ENCODE measurements around the gene SECISBP2.

SECISBP2 gene

GRCh38 chr9:89383030-89383720 lies 64.9 kb downstream of the SECISBP2 start:
- no peak for DNase-seq

- no peak for DNase-seq
These were observed 65.5 kb downstream of the SECISBP2 start for GRCh38 chr9:89383721-89384300.

GRCh38 chr9:89384783-89385182 lies 66.5 kb downstream of the SECISBP2 start:
- DNase-seq: no peak

- DNase-seq: no peak
These were observed 67.9 kb downstream of the SECISBP2 start for GRCh38 chr9:89386206-89386605.

GRCh38 chr9:89386797-89387196 lies 68.5 kb downstream of the SECISBP2 start:
- DNase-seq: no peak

GRCh38 chr9:89387197-89387849 lies 69.0 kb downstream of the SECISBP2 start:
- DNase-seq: no peak

GRCh38 chr9:89388084-89388867 lies 70.0 kb downstream of the SECISBP2 start:
- DNase-seq: no peak

GRCh38 chr9:89388868-89389177 lies 70.5 kb downstream of the SECISBP2 start:
- DNase-seq: no peak

GRCh38 chr9:89390068-89390555 lies 71.8 kb downstream of the SECISBP2 start:
- DNase-seq: no peak

GRCh38 chr9:89390578-89391116 lies 72.3 kb downstream of the SECISBP2 start:
- no peak for DNase-seq

GRCh38 chr9:89391585-89391984 lies 73.3 kb downstream of the SECISBP2 start:
- no peak for DNase-seq

- no peak for DNase-seq
These were observed 76.1 kb downstream of the SECISBP2 start for GRCh38 chr9:89394412-89394811.

GRCh38 chr9:89395931-89396710 lies 77.8 kb downstream of the SECISBP2 start:
- DNase-seq: no peak

GRCh38 chr9:89397471-89397870 lies 79.2 kb downstream of the SECISBP2 start:
- DNase-seq: no peak

- no peak for DNase-seq
These were observed 80.3 kb downstream of the SECISBP2 start for GRCh38 chr9:89398621-89399020.

GRCh38 chr9:89400403-89401116 lies 82.3 kb downstream of the SECISBP2 start:
- no peak for DNase-seq

- DNase-seq: no peak
These were observed 84.6 kb downstream of the SECISBP2 start for GRCh38 chr9:89402695-89403427.

- DNase-seq: no peak
These were observed 85.8 kb downstream of the SECISBP2 start for GRCh38 chr9:89404074-89404473.

GRCh38 chr9:89405826-89406225 lies 87.5 kb downstream of the SECISBP2 start:
- DNase-seq: no peak

- DNase-seq: no peak
These were observed 88.8 kb downstream of the SECISBP2 start for GRCh38 chr9:89407070-89407469.

- DNase-seq: no peak
These were observed 90.4 kb downstream of the SECISBP2 start for GRCh38 chr9:89408628-89409101.

Data from NCI-H1092 (cell line).